Thyroid gland (tissue), 4 donors: ENCODE data around the gene COG4. TPM values are rescaled to one million over a fixed set of nuclear protein-coding genes. Genes with fewer than 3 reads are reported as not detected.

Source experiments
- DNase-seq, 2 donors: peaks; one replicate each; pipeline ENCODE4 v3.0.0-alpha.2; 2019
- H3K27ac ChIP-seq, 3 donors: fragments of 200-600 bp; sonication (generic); 1 replicate in 2 of 3; 2 replicates in 1 of 3; pipeline ENCODE4 v1.5.1; 2016 to 2019; ENCODE audit warnings: mild to moderate bottlenecking in 1 of 3, moderate library complexity in 1 of 3
- H3K27me3 ChIP-seq: fragments of 200-600 bp; sonication (generic); one replicate; pipeline ENCODE4 v1.5.1; 2019
- H3K36me3 ChIP-seq, 2 donors: fragments of 200-600 bp; sonication (generic); one replicate each; pipeline ENCODE4 v1.5.1; 2016 to 2019
- H3K4me1 ChIP-seq, 2 donors: fragments of 200-600 bp; sonication (generic); one replicate each; pipeline ENCODE4 v1.5.1; 2017 to 2019
- H3K4me3 ChIP-seq, 3 donors: fragments of 200-600 bp; sonication (generic); replicated peaks in 1 of 3; 1 replicate in 2 of 3; 2 replicates in 1 of 3; pipeline ENCODE4 v1.5.1; 2016; ENCODE audit warnings: mild to moderate bottlenecking in 1 of 3
- H3K9me3 ChIP-seq: fragments of 200-600 bp; sonication (generic); one replicate; pipeline ENCODE4 v1.5.1; 2017
- CTCF ChIP-seq, 6 experiments: fragments of 200-600 bp in 3 of 6; fragments of 450-650 bp in 3 of 6; sonication (generic) in 3 of 6; IDR thresholded peaks; one replicate each; pipeline ENCODE4 v1.5.1; 2016 to 2019; ENCODE audit warnings: antibody characterized with exemption in 6 of 6, mild to moderate bottlenecking in 2 of 6, inconsistent platforms in 1 of 6, moderate library complexity in 1 of 6
- POLR2A ChIP-seq, 2 donors: fragments of 450-650 bp; IDR thresholded peaks; one replicate each; pipeline ENCODE4 v1.6.1; 2017; ENCODE audit warnings: antibody characterized with exemption in 2 of 2, mild to moderate bottlenecking in 2 of 2, moderate library complexity in 1 of 2
- WGBS, 2 donors: methylation state at CpG; one replicate each; pipeline ENCODE4 v1.1.5; 2017; 5-methylcytosine and 5-hydroxymethylcytosine counted together
- intact Hi-C: fragments of 100-400 bp; cut with DNase I; formaldehyde crosslinking; loops from one replicate; pipeline ENCODE4 v1.15.1; 2023
- total RNA-seq, 4 donors: library from RNA; depleted of rRNA; stranded (reverse); fragments of >200 nt; gene quantifications; one replicate each; pipeline ENCODE4 v1.2.3, GENCODE V29; 2016

The COG4 gene
- total RNA-seq, 4 donors from 2014 or later: 39.6 to 88.4 (median 66.7) TPM

GRCh38 chr16:70570967-70571570, 47.7 kb upstream of the COG4 start:
- intact Hi-C loops: no loop called here
- Histone ChIP-seq H3K27me3 (no peaks in the 10 kb centered on the region), H3K4me1 (peaks cover 20 to 29% of the 10 kb centered on the region in 2 donors), H3K36me3 (peaks cover 66 to 69% of the 10 kb centered on the region in 2 donors), H3K27ac (no peak overlapping the region), H3K9me3 (no peaks in the 10 kb centered on the region), H3K4me3 (no peak overlapping the region)
- DNase-seq: no peak
- TF ChIP-seq POLR2A (IDR thresholded peaks at IDR 0.05) (no peak), CTCF (IDR thresholded peaks at IDR 0.05) (no peak)
- WGBS, 2 donors: 90 to 91% methylated on average over 10 of the region's 10 CpGs

DNA sequence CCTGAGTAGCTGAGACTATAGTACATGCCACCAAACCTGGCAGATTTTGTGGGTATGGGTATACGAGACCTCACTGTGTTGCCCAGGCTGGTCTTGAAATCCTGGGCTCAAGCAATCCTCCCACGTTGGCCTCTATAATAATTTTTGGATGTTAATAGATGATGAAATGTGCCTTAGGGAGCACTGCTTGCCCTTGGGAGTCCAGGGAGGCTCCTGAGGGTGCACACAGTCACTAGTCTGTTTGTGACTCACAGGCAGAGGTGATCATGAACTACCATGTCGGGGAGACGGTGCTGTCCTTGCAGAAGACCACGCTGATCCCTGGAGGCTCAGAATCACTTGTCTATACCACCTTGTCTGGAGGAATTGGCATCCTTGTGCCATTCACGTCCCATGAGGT, 46.4 kb upstream of the COG4 start:
- peaks cover 20 to 28% of the 10 kb centered on the region in 2 donors for H3K4me1 ChIP-seq
- H3K9me3 ChIP-seq: no peaks in the 10 kb centered on the region
- DNase-seq: no peak
- peaks cover 79 to 82% of the 10 kb centered on the region in 2 donors for H3K36me3 ChIP-seq
- intact Hi-C loops: no loop called here
- no peaks in the 10 kb centered on the region for H3K27me3 ChIP-seq
- no peak overlapping the region for H3K27ac ChIP-seq
- TF ChIP-seq POLR2A (IDR thresholded peaks at IDR 0.05) (no peak), CTCF (IDR thresholded peaks at IDR 0.05) (no peak)
- 96 to 100% methylated on average over 6 of the region's 6 CpGs for WGBS, 2 donors
- no peak overlapping the region for H3K4me3 ChIP-seq

GRCh38 chr16:70568601-70569237, 45.4 kb upstream of the COG4 start:
- Histone ChIP-seq H3K27me3 (no peaks in the 10 kb centered on the region), H3K4me1 (peaks cover 13 to 18% of the 10 kb centered on the region in 2 donors), H3K4me3 (no peak overlapping the region), H3K9me3 (no peaks in the 10 kb centered on the region), H3K27ac (no peak overlapping the region), H3K36me3 (peaks cover 90 to 92% of the 10 kb centered on the region in 2 donors)
- DNase-seq: no peak
- intact Hi-C loops: no loop called here
- TF ChIP-seq POLR2A (IDR thresholded peaks at IDR 0.05) (no peak), CTCF (IDR thresholded peaks at IDR 0.05) (no peak)
- 79 to 85% methylated on average over 5 of the region's 5 CpGs for WGBS, 2 donors

GRCh38 chr16:70565053-70565452, 41.7 kb upstream of the COG4 start:
- Histone ChIP-seq H3K4me1 (no peaks in the 10 kb centered on the region), H3K36me3 (peaks cover 98 to 100% of the 10 kb centered on the region in 2 donors), H3K27me3 (no peaks in the 10 kb centered on the region), H3K27ac (no peak overlapping the region), H3K4me3 (no peak overlapping the region), H3K9me3 (no peaks in the 10 kb centered on the region)
- intact Hi-C loops: no loop called here
- 87 to 89% methylated on average over 4 of the region's 4 CpGs for WGBS, 2 donors
- DNase-seq: no peak
- TF ChIP-seq CTCF (IDR thresholded peaks at IDR 0.05) (no peak), POLR2A (IDR thresholded peaks at IDR 0.05) (no peak)

GRCh38 chr16:70563636-70564035, 40.3 kb upstream of the COG4 start:
- intact Hi-C loops: no loop called here
- TF ChIP-seq POLR2A (IDR thresholded peaks at IDR 0.05): no peak
- 75 to 88% methylated on average over 7 of the region's 7 CpGs for WGBS, 2 donors
- no peaks in the 10 kb centered on the region for H3K9me3 ChIP-seq
- peaks cover 93 to 98% of the 10 kb centered on the region in 2 donors for H3K36me3 ChIP-seq
- no peak for DNase-seq
- H3K4me3 ChIP-seq: no peak overlapping the region
- H3K27me3 ChIP-seq: no peaks in the 10 kb centered on the region
- peak overlapping the region in 1 of 3 donors; percentile 1 for H3K27ac ChIP-seq
- H3K4me1 ChIP-seq: no peaks in the 10 kb centered on the region
